ENCODE data around the gene RAB3GAP2. TPM values are rescaled to one million over a fixed set of nuclear protein-coding genes. Genes with fewer than 3 reads are reported as not detected.
"Not testable (repeated sequence)": the region's sequence is repeated elsewhere in the genome, so short reads cannot be mapped to it uniquely, and the experiment has no call there.

RAB3GAP2 gene
- total and polyA plus RNA-seq, 2 donors (not counting 1 experiment from before 2014, with no cell fraction given): 31.0 to 43.8 TPM

- Histone ChIP-seq H4K20me1 (ENCODE audit: control insufficient read depth, extremely low read depth, insufficient read depth, low read length) (no peaks in the 10 kb centered on the region), H3K4me1 (ENCODE audit: control insufficient read depth, extremely low read depth, insufficient read depth, low read length) (no peaks in the 10 kb centered on the region), H3K79me2 (ENCODE audit: control insufficient read depth, insufficient read depth, low read length) (peaks cover 5% of the 10 kb centered on the region), H3K27ac (ENCODE audit: insufficient read depth, low read length) (no peak overlapping the region), H3K27me3 (ENCODE audit: control insufficient read depth, insufficient read depth, low read length) (no peaks in the 10 kb centered on the region), H2AFZ (ENCODE audit: low read length) (no peak overlapping the region), H3K9ac (ENCODE audit: insufficient read depth, low read length) (no peak overlapping the region), H3K4me3 (replicated peaks in 1 of 4; ENCODE audit: control extremely low read depth in 1 of 4, insufficient read depth in 1 of 4, low read depth in 3 of 4, low read length in 4 of 4) (no peak overlapping the region), H3K4me2 (ENCODE audit: extremely low read depth, insufficient read depth, low read length) (no peak overlapping the region), H3K9me3 (ENCODE audit: control insufficient read depth, insufficient read depth, low read depth, low read length) (no peaks in the 10 kb centered on the region), H3K36me3 (ENCODE audit: control insufficient read depth, insufficient read depth, low read length) (no peaks in the 10 kb centered on the region)
- TF ChIP-seq CTCF (conservative IDR thresholded peaks at IDR 0.05 in 1 of 2, IDR thresholded peaks at IDR 0.05 in 1 of 2; ENCODE audit: low read depth in 1 of 2, low read length in 2 of 2): no peak
- no peak for TF ChIP-seq EZH2 (IDR thresholded peaks at IDR 0.05; ENCODE audit: low read length, missing control alignments)
- DNase-seq (ENCODE audit: low read depth in 2 of 2): no peak
Measured at GRCh38 chr1:220213382-220213983, 58.8 kb downstream of the RAB3GAP2 start.

DNA sequence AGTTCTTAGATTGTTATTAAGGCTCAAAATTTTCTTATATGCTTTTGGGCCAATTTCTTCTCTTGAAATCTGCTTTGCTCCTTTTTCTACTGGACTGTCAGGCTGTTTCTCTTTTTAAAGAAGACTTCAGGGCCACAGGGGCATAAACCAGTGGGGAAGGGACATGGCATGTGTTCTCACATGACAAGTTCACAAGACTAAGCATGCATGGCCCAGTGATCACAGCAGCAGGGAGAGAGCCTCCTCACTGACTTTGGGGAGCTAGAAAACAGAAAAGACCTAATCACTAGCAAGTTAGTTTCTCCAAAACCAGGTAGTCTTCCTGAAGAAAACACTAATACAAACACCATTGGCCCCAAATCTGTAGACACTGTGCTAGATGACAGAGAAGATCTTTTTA lies 64.8 kb downstream of the RAB3GAP2 start:
- DNase-seq (ENCODE audit: low read depth in 2 of 2): no peak
- H3K4me1 ChIP-seq (ENCODE audit: control insufficient read depth, extremely low read depth, insufficient read depth, low read length): no peaks in the 10 kb centered on the region
- H3K36me3 ChIP-seq (ENCODE audit: control insufficient read depth, insufficient read depth, low read length): peaks cover 6% of the 10 kb centered on the region
- H4K20me1 ChIP-seq (ENCODE audit: control insufficient read depth, extremely low read depth, insufficient read depth, low read length): no peaks in the 10 kb centered on the region
- no peaks in the 10 kb centered on the region for H3K9me3 ChIP-seq (ENCODE audit: control insufficient read depth, insufficient read depth, low read depth, low read length)
- H3K27ac ChIP-seq (ENCODE audit: insufficient read depth, low read length): no peak overlapping the region
- no peak overlapping the region for H3K4me3 ChIP-seq (replicated peaks in 1 of 4; ENCODE audit: control extremely low read depth in 1 of 4, insufficient read depth in 1 of 4, low read depth in 3 of 4, low read length in 4 of 4)
- H2AFZ ChIP-seq (ENCODE audit: low read length): no peak overlapping the region
- no peaks in the 10 kb centered on the region for H3K79me2 ChIP-seq (ENCODE audit: control insufficient read depth, insufficient read depth, low read length)
- H3K27me3 ChIP-seq (ENCODE audit: control insufficient read depth, insufficient read depth, low read length): no peaks in the 10 kb centered on the region
- H3K9ac ChIP-seq (ENCODE audit: insufficient read depth, low read length): no peak overlapping the region
- TF ChIP-seq EZH2 (IDR thresholded peaks at IDR 0.05; ENCODE audit: low read length, missing control alignments): no peak
- no peak for TF ChIP-seq CTCF (conservative IDR thresholded peaks at IDR 0.05 in 1 of 2, IDR thresholded peaks at IDR 0.05 in 1 of 2; ENCODE audit: low read depth in 1 of 2, low read length in 2 of 2)
- H3K4me2 ChIP-seq (ENCODE audit: extremely low read depth, insufficient read depth, low read length): no peak overlapping the region

DNA sequence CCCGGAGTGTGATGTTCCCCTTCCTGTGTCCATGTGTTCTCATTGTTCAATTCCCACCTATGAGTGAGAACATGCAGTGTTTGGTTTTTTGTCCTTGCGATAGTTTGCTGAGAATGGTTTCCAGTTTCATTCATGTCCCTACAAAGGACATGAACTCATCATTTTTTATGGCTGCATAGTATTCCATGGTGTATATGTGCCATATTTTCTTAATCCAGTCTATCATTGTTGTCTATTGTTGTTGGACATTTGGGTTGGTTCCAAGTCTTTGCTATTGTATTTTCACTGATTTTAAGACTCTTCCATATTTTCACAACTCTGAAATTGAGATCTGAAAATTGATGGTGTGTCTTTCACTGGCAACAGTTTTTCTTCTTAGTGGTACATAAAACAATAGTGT lies 67.5 kb downstream of the RAB3GAP2 start:
- not testable (repeated sequence) for DNase-seq (ENCODE audit: low read depth in 2 of 2); H3K36me3 ChIP-seq (ENCODE audit: control insufficient read depth, insufficient read depth, low read length); H2AFZ ChIP-seq (ENCODE audit: low read length); H4K20me1 ChIP-seq (ENCODE audit: control insufficient read depth, extremely low read depth, insufficient read depth, low read length); H3K4me1 ChIP-seq (ENCODE audit: control insufficient read depth, extremely low read depth, insufficient read depth, low read length); H3K4me2 ChIP-seq (ENCODE audit: extremely low read depth, insufficient read depth, low read length); H3K4me3 ChIP-seq (replicated peaks in 1 of 4; ENCODE audit: control extremely low read depth in 1 of 4, insufficient read depth in 1 of 4, low read depth in 3 of 4, low read length in 4 of 4); H3K9ac ChIP-seq (ENCODE audit: insufficient read depth, low read length); H3K9me3 ChIP-seq (ENCODE audit: control insufficient read depth, insufficient read depth, low read depth, low read length); H3K27me3 ChIP-seq (ENCODE audit: control insufficient read depth, insufficient read depth, low read length); H3K27ac ChIP-seq (ENCODE audit: insufficient read depth, low read length); H3K79me2 ChIP-seq (ENCODE audit: control insufficient read depth, insufficient read depth, low read length)

All from fibroblast of lung (primary cell).